Glomerular visceral epithelial cell (primary cell): ENCODE measurements around the gene MUC5AC.
"Not testable (repeated sequence)": the region's sequence is repeated elsewhere in the genome, so short reads cannot be mapped to it uniquely, and the experiment has no call there.

Experiments
- DNase-seq: peaks from one replicate; pipeline ENCODE4 v3.0.0-alpha.2; 2016; ENCODE audit errors: extremely low spot score

MUC5AC gene

GRCh38 chr11:1236316-1237127 lies 78.8 kb downstream of the MUC5AC start:
- no peak for DNase-seq

DNA sequence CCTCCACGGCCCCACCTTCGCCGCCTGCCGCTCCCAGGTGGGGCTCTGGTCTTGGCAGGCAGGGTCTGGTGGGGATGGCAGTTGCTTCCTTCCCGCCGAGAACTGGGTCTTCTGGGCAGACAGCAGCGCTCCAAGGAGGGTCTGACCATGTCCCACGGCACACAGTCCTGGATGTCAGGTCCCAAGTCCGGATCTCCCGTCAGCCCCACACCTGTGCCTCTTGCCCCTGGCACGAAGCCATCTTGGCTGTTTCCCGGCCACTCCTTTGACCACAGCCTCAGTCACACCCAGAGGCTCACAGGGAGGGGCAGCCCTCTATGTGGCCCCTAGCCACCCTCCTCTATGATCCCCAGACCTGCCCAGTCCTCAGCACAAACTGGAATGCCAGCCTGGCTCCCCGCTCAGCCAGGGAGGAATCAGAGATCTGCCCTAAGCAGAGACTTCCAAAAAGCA lies 79.4 kb downstream of the MUC5AC start:
- DNase-seq, result no peak

DNA sequence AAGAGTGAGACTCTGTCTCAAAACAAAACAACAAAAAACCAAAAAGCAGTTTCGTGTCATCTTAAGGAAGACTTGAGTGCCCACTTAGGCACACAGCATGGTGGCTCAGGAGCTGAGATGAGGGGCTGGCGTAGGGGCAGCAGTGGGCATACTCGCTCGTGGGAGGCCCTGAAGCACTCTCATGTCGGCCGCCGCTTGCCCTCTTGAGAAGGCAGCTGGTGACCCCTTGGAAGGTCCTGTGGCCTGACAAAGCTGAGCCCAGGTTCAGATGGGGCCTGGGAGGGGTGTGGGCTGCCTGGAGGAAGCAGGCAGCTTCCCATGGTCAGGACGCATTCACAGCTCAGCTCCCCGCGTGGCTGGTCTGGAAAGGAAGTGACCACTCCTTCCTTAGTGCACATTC lies 80.1 kb downstream of the MUC5AC start:
- DNase-seq, result no peak

GRCh38 chr11:1238767-1239595 lies 81.2 kb downstream of the MUC5AC start:
- no peak for DNase-seq

GRCh38 chr11:1239596-1240205 lies 81.9 kb downstream of the MUC5AC start:
- no peak for DNase-seq

DNA sequence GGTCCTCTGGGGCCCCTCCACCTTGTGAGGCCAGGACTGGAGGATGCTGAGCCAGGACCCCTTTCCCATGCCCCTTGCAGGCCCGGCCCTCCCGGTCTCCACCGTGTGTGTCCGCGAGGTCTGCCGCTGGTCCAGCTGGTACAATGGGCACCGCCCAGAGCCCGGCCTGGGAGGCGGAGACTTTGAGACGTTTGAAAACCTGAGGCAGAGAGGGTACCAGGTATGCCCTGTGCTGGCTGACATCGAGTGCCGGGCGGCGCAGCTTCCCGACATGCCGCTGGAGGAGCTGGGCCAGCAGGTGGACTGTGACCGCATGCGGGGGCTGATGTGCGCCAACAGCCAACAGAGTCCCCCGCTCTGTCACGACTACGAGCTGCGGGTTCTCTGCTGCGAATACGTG lies 83.0 kb downstream of the MUC5AC start:
- DNase-seq, result no peak

DNA sequence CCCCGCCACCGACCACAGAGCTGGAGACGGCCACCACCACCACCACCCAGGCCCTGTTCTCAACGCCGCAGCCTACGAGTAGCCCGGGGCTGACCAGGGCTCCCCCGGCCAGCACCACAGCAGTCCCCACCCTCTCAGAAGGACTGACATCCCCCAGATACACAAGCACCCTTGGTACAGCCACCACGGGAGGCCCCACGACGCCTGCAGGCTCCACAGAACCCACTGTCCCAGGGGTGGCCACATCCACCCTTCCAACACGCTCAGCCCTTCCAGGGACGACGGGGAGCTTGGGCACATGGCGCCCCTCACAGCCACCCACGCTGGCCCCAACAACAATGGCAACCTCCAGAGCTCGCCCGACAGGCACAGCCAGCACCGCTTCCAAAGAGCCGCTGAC lies 84.0 kb downstream of the MUC5AC start:
- no peak for DNase-seq

GRCh38 chr11:1242289-1242688 lies 84.5 kb downstream of the MUC5AC start:
- DNase-seq, result no peak

- not testable (repeated sequence) for DNase-seq
Measured at GRCh38 chr11:1242751-1243150, 85.0 kb downstream of the MUC5AC start.

DNA sequence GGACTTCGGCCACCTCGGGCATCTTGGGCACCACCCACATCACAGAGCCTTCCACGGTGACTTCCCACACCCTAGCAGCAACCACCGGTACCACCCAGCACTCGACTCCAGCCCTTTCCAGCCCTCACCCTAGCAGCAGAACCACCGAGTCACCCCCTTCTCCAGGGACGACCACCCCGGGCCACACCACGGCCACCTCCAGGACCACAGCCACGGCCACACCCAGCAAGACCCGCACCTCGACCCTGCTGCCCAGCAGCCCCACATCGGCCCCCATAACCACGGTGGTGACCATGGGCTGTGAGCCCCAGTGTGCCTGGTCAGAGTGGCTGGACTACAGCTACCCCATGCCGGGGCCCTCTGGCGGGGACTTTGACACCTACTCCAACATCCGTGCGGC lies 85.8 kb downstream of the MUC5AC start:
- not testable (repeated sequence) for DNase-seq

GRCh38 chr11:1244557-1244956 lies 86.8 kb downstream of the MUC5AC start:
- DNase-seq, result not testable (repeated sequence)

GRCh38 chr11:1245717-1246116 lies 88.0 kb downstream of the MUC5AC start:
- DNase-seq, result not testable (repeated sequence)

DNA sequence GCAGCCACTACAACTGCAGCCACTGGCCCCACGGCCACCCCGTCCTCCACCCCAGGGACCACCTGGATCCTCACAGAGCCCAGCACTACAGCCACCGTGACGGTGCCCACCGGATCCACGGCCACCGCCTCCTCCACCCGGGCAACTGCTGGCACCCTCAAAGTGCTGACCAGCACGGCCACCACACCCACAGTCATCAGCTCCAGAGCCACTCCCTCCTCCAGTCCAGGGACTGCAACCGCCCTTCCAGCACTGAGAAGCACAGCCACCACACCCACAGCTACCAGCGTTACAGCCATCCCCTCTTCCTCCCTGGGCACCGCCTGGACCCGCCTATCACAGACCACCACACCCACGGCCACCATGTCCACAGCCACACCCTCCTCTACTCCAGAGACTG lies 88.5 kb downstream of the MUC5AC start:
- not testable (repeated sequence) for DNase-seq

- DNase-seq, result not testable (repeated sequence)
Measured at GRCh38 chr11:1247026-1247425, 89.3 kb downstream of the MUC5AC start.

- DNase-seq, result not testable (repeated sequence)
Measured at GRCh38 chr11:1248951-1249350, 91.2 kb downstream of the MUC5AC start.

DNA sequence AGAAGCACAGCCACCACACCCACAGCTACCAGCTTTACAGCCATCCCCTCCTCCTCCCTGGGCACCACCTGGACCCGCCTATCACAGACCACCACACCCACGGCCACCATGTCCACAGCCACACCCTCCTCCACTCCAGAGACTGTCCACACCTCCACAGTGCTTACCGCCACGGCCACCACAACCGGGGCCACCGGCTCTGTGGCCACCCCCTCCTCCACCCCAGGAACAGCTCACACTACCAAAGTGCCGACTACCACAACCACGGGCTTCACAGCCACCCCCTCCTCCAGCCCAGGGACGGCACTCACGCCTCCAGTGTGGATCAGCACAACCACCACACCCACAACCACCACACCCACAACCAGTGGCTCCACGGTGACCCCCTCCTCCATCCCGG lies 92.7 kb downstream of the MUC5AC start:
- not testable (repeated sequence) for DNase-seq
